GM18499 (cell line): ENCODE measurements around the gene CNBP.
A peak's percentile ranks its signal among the peaks of the same experiment; 100 is the strongest.
"Not testable (repeated sequence)": the region's sequence is repeated elsewhere in the genome, so short reads cannot be mapped to it uniquely, and the experiment has no call there.

Experiments used
- ATAC-seq: cut with Tn5 transposase; IDR thresholded peaks from one replicate; pipeline ENCODE4 v1.9.1; 2021; ENCODE audit warnings: moderate number of reproducible peaks; ENCODE audit not compliant: insufficient read depth, unreplicated experiment

Gene CNBP

GRCh38 chr3:129136275-129136674 is 47.4 kb downstream of the CNBP start:
- ATAC-seq = not testable (repeated sequence)

- no peak for ATAC-seq
Observed at GRCh38 chr3:129132097-129132866, 51.4 kb downstream of the CNBP start.

GRCh38 chr3:129131465-129132088 is 52.1 kb downstream of the CNBP start:
- no peak for ATAC-seq

- ATAC-seq = no peak
Observed at GRCh38 chr3:129130291-129130813, 53.3 kb downstream of the CNBP start.

- no peak for ATAC-seq
Observed at GRCh38 chr3:129128357-129129155, 55.1 kb downstream of the CNBP start.

GRCh38 chr3:129126726-129127280 is 56.9 kb downstream of the CNBP start:
- no peak for ATAC-seq

- no peak for ATAC-seq
Observed at GRCh38 chr3:129123314-129124060, 60.2 kb downstream of the CNBP start.

- no peak for ATAC-seq
Observed at GRCh38 chr3:129122412-129123011, 61.2 kb downstream of the CNBP start.

- ATAC-seq = no peak
Observed at GRCh38 chr3:129121792-129122411, 61.8 kb downstream of the CNBP start, which contains the start of gene RAB43. Gene RAB43, minus strand, starts transcription at chr3:129121804. Its CDS starts 315 bp downstream, at chr3:129121489.

- ATAC-seq = no peak
Observed at GRCh38 chr3:129121016-129121791, 62.5 kb downstream of the CNBP start.

- ATAC-seq = peak; percentile 74
Observed at GRCh38 chr3:129120254-129121004, 63.3 kb downstream of the CNBP start.

GRCh38 chr3:129119365-129120100 is 64.2 kb downstream of the CNBP start:
- no peak for ATAC-seq

GRCh38 chr3:129118745-129119144 is 65.0 kb downstream of the CNBP start:
- ATAC-seq = no peak
